WTC11 (cell line): ENCODE data around the gene KCNMA1. TPM values are rescaled to one million over a fixed set of nuclear protein-coding genes. Genes with fewer than 3 reads are reported as not detected.

Source experiments
- ATAC-seq: fragments of 200-7000 bp; cut with Tn5 transposase; 2 replicates; pipeline ENCODE4 v1.10.0; 2021; ENCODE audit warnings: mild to moderate bottlenecking, moderate library complexity
- CTCF ChIA-PET: fragments of 300-600 bp; sonication (Branson Sonifier 250); formaldehyde crosslinking; loops from one replicate; lab custom pipeline; 2021; ENCODE audit warnings: antibody characterized with exemption; lab: Charles Lee
- POLR2A ChIA-PET: fragments of 350-600 bp; sonication (Branson Sonifier 250); formaldehyde crosslinking; loops from one replicate; lab custom pipeline; 2021; ENCODE audit warnings: antibody characterized with exemption; lab: Charles Lee
- DNase-seq: peaks from one replicate; pipeline ENCODE4 v3.0.0; 2021; ENCODE audit warnings: low spot score
- H3K27ac Mint-ChIP-seq: 2 replicates; pipeline ENCODE4 v1.8.0; 2021; ENCODE audit warnings: mixed read lengths
- H3K27me3 Mint-ChIP-seq: 2 replicates; pipeline ENCODE4 v1.8.0; 2021; ENCODE audit warnings: low read depth, mild to moderate bottlenecking, moderate library complexity, mixed read lengths
- H3K36me3 Mint-ChIP-seq: 2 replicates; pipeline ENCODE4 v1.8.0; 2021; ENCODE audit warnings: mixed read lengths
- H3K4me1 Mint-ChIP-seq: 2 replicates; pipeline ENCODE4 v1.8.0; 2022; ENCODE audit warnings: mixed read lengths
- H3K4me3 Mint-ChIP-seq: 2 replicates; pipeline ENCODE4 v1.8.0; 2021; ENCODE audit warnings: mild to moderate bottlenecking, moderate library complexity, mixed read lengths
- H3K9me3 Mint-ChIP-seq: 2 replicates; pipeline ENCODE4 v1.8.0; 2021; ENCODE audit warnings: mixed read lengths
- ESRRA ChIP-seq: sonication (generic); formaldehyde crosslinking; IDR thresholded peaks from 2 replicates; pipeline ENCODE4 v1.8.1; 2022; ENCODE audit warnings: mild to moderate bottlenecking, missing genetic modification reagents, borderline replicate concordance
- FOXJ3 ChIP-seq: sonication (generic); formaldehyde crosslinking; IDR thresholded peaks from 2 replicates; pipeline ENCODE4 v1.9.0; 2021; ENCODE audit warnings: missing genetic modification reagents, mild to moderate bottlenecking, borderline replicate concordance
- HMGA2 ChIP-seq: fragments of 250-450 bp; sonication (Bioruptor Pico); IDR thresholded peaks from 2 replicates; pipeline ENCODE4 v1.4.0; 2021; ENCODE audit warnings: mild to moderate bottlenecking, moderate library complexity
- JUN ChIP-seq: sonication (generic); formaldehyde crosslinking; IDR thresholded peaks from 2 replicates; pipeline ENCODE4 v1.8.0; 2023; ENCODE audit warnings: mild to moderate bottlenecking, missing genetic modification reagents
- MXD4 ChIP-seq: fragments of 250-450 bp; sonication (Bioruptor Pico); IDR thresholded peaks from 2 replicates; pipeline ENCODE4 v1.8.0; 2021; ENCODE audit warnings: mild to moderate bottlenecking, moderate library complexity, borderline replicate concordance
- NFATC4 ChIP-seq: fragments of 250-450 bp; sonication (Bioruptor Pico); IDR thresholded peaks from 2 replicates; pipeline ENCODE4 v1.9.0; 2021; ENCODE audit warnings: mild to moderate bottlenecking
- NFE2L1 ChIP-seq: sonication (generic); formaldehyde crosslinking; IDR thresholded peaks from 2 replicates; pipeline ENCODE4 v1.8.1; 2023; ENCODE audit warnings: missing genetic modification reagents
- NR1H2 ChIP-seq: sonication (generic); formaldehyde crosslinking; IDR thresholded peaks from 2 replicates; pipeline ENCODE4 v1.9.0; 2021; ENCODE audit warnings: mild to moderate bottlenecking, moderate library complexity, missing genetic modification reagents
- PRDM15 ChIP-seq: sonication (generic); formaldehyde crosslinking; IDR thresholded peaks from 2 replicates; pipeline ENCODE4 v1.8.0; 2022; ENCODE audit warnings: missing genetic modification reagents
- PREB ChIP-seq: sonication (generic); formaldehyde crosslinking; IDR thresholded peaks from 2 replicates; pipeline ENCODE4 v1.8.1; 2022; ENCODE audit warnings: mild to moderate bottlenecking, missing genetic modification reagents, moderate library complexity, borderline replicate concordance
- SMAD4 ChIP-seq: sonication (generic); formaldehyde crosslinking; IDR thresholded peaks from 2 replicates; pipeline ENCODE4 v1.8.0; 2022; ENCODE audit warnings: mild to moderate bottlenecking, missing genetic modification reagents
- TEAD1 ChIP-seq: sonication (generic); formaldehyde crosslinking; IDR thresholded peaks from 2 replicates; pipeline ENCODE4 v1.8.0; 2022; ENCODE audit warnings: mild to moderate bottlenecking, missing genetic modification reagents
- USF2 ChIP-seq: sonication (generic); formaldehyde crosslinking; IDR thresholded peaks from 2 replicates; pipeline ENCODE4 v1.8.1; 2023; ENCODE audit warnings: mild to moderate bottlenecking, missing genetic modification reagents, moderate library complexity
- ZMAT4 ChIP-seq: fragments of 250-450 bp; sonication (Bioruptor Pico); IDR thresholded peaks from 2 replicates; pipeline ENCODE4 v1.9.0; 2021; ENCODE audit warnings: mild to moderate bottlenecking
- ZNF121 ChIP-seq: sonication (generic); formaldehyde crosslinking; IDR thresholded peaks from 2 replicates; pipeline ENCODE4 v1.8.0; 2023; ENCODE audit warnings: missing genetic modification reagents
- ZNF232 ChIP-seq: sonication (generic); formaldehyde crosslinking; IDR thresholded peaks from 2 replicates; pipeline ENCODE4 v1.8.0; 2022; ENCODE audit warnings: mild to moderate bottlenecking, missing genetic modification reagents
- ZNF396 ChIP-seq: fragments of 250-450 bp; sonication (Bioruptor Pico); IDR thresholded peaks from 2 replicates; pipeline ENCODE4 v1.8.0; 2021; ENCODE audit warnings: mild to moderate bottlenecking, moderate library complexity, borderline replicate concordance
- total RNA-seq: library from RNA; stranded (reverse); gene quantifications from 3 replicates; pipeline ENCODE4 v1.2.3, GENCODE V29; 2021
- TF ChIP-seq, protein P1 (sequence below): sonication (generic); formaldehyde crosslinking; IDR thresholded peaks from 2 replicates; pipeline ENCODE4 v1.8.1; 2023; ENCODE audit warnings: mild to moderate bottlenecking, missing genetic modification reagents
- TF ChIP-seq, protein P2 (sequence below): fragments of 200-600 bp; IDR thresholded peaks from 2 replicates; pipeline ENCODE4 v1.8.0; 2022; ENCODE audit warnings: antibody characterized with exemption
- TF ChIP-seq, protein P3 (sequence below): fragments of 250-450 bp; sonication (Bioruptor Pico); IDR thresholded peaks from 2 replicates; pipeline ENCODE4 v1.9.0; 2021; ENCODE audit warnings: moderate library complexity, mild to moderate bottlenecking, inconsistent platforms, borderline replicate concordance

Gene KCNMA1
- total RNA-seq, 1 experiment from 2014 or later = 7.3 TPM

DNA sequence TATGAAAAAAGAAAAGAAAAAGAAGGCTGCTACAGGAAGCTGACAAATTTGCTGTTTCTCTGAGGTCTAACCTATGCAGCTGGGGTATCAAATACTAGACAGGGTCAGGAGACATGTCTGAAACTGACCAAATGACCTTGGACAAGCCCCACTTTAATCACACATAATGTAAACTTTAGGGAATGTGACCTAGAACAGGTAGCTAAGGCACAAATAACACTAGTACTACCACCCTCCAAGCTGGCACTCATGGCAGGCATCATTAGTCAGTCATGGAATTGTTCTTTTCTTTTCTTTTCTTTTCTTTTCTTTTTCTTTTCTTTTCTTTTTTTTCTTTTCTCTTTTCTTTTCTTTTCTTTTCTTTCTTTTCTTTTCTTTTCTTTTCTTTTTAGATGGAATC lies 250.4 kb downstream of the KCNMA1 start:
- peaks cover 41% of the 10 kb centered on the region for H3K4me1 Mint-ChIP-seq
- H3K36me3 Mint-ChIP-seq = no peaks in the 10 kb centered on the region
- ChIA-PET CTCF (interaction anchor here (0.6 to 1.9 kb wide), 3 partner anchors 152 to 324 kb away, joined by 3 to 4 read pairs (median 3); no protein-coding TSS in a partner anchor), POLR2A (no interaction called here)
- DNase-seq (no peak), ATAC-seq (no peak)
- H3K27ac Mint-ChIP-seq = no peak overlapping the region
- no peaks in the 10 kb centered on the region for H3K27me3 Mint-ChIP-seq
- no peak overlapping the region for H3K4me3 Mint-ChIP-seq
- TF ChIP-seq USF2 (CRISPR knock-in tag) (no peak), PRDM15 (no peak), ZNF121 (CRISPR knock-in tag) (no peak)
- TF ChIP-seq, protein P1, sequence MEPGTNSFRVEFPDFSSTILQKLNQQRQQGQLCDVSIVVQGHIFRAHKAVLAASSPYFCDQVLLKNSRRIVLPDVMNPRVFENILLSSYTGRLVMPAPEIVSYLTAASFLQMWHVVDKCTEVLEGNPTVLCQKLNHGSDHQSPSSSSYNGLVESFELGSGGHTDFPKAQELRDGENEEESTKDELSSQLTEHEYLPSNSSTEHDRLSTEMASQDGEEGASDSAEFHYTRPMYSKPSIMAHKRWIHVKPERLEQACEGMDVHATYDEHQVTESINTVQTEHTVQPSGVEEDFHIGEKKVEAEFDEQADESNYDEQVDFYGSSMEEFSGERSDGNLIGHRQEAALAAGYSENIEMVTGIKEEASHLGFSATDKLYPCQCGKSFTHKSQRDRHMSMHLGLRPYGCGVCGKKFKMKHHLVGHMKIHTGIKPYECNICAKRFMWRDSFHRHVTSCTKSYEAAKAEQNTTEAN (CRISPR knock-in tag) = no peak
- TF ChIP-seq, protein P2, sequence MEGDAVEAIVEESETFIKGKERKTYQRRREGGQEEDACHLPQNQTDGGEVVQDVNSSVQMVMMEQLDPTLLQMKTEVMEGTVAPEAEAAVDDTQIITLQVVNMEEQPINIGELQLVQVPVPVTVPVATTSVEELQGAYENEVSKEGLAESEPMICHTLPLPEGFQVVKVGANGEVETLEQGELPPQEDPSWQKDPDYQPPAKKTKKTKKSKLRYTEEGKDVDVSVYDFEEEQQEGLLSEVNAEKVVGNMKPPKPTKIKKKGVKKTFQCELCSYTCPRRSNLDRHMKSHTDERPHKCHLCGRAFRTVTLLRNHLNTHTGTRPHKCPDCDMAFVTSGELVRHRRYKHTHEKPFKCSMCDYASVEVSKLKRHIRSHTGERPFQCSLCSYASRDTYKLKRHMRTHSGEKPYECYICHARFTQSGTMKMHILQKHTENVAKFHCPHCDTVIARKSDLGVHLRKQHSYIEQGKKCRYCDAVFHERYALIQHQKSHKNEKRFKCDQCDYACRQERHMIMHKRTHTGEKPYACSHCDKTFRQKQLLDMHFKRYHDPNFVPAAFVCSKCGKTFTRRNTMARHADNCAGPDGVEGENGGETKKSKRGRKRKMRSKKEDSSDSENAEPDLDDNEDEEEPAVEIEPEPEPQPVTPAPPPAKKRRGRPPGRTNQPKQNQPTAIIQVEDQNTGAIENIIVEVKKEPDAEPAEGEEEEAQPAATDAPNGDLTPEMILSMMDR = no peak
- TF ChIP-seq, all 79 proteins: peak for 0
- H3K9me3 Mint-ChIP-seq = no peaks in the 10 kb centered on the region

DNA sequence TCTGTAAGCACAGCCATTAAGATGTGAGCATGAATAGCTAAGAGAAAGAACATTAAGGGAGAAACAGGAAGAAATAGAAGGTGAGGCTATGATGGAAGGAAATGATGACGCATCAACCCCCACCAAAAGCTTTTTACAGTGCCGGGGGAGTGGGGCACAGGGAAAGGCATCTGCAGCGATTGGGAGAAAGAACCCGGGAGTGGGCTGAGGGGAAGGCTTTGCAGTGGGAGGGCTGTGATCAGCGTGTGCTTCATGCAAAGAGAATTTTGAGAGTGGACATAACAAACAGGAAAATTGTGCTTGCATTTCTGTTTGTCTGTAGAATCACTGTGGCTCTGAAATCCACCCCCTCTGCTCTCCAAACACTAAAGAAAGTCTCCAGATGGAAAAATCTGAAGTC lies 250.8 kb downstream of the KCNMA1 start:
- Mint-ChIP-seq H3K36me3 (no peaks in the 10 kb centered on the region), H3K4me1 (peaks cover 41% of the 10 kb centered on the region), H3K9me3 (no peaks in the 10 kb centered on the region), H3K27ac (no peak overlapping the region), H3K4me3 (no peak overlapping the region), H3K27me3 (no peaks in the 10 kb centered on the region)
- ChIA-PET POLR2A (interaction anchor here (0.8 kb wide), 1 partner anchor 249 kb away, joined by 3 read pairs; no protein-coding TSS in a partner anchor), CTCF (interaction anchor here (0.6 to 1.9 kb wide), 3 partner anchors 153 to 325 kb away, joined by 3 to 4 read pairs (median 3); no protein-coding TSS in a partner anchor)
- no peak for ATAC-seq
- no peak for DNase-seq
- TF ChIP-seq NR1H2 (CRISPR knock-in tag) = no peak
- no peak for TF ChIP-seq ZMAT4
- TF ChIP-seq MXD4 (CRISPR knock-in tag) = no peak
- TF ChIP-seq ZNF232 (CRISPR knock-in tag) = no peak
- TF ChIP-seq ESRRA (CRISPR knock-in tag) = no peak
- TF ChIP-seq HMGA2 (CRISPR knock-in tag) = no peak
- TF ChIP-seq, protein P3, sequence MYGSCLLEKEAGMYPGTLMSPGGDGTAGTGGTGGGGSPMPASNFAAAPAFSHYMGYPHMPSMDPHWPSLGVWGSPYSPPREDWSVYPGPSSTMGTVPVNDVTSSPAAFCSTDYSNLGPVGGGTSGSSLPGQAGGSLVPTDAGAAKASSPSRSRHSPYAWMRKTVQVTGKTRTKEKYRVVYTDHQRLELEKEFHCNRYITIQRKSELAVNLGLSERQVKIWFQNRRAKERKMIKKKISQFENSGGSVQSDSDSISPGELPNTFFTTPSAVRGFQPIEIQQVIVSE (CRISPR knock-in tag) = no peak
- no peak for TF ChIP-seq NFE2L1 (CRISPR knock-in tag)
- no peak for TF ChIP-seq PREB (CRISPR knock-in tag)
- no peak for TF ChIP-seq JUN (CRISPR knock-in tag)
- TF ChIP-seq FOXJ3 (CRISPR knock-in tag) = no peak
- TF ChIP-seq USF2 (CRISPR knock-in tag) = no peak
- TF ChIP-seq ZNF396 (CRISPR knock-in tag) = no peak
- TF ChIP-seq SMAD4 = no peak
- no peak for TF ChIP-seq TEAD1 (CRISPR knock-in tag)
- no peak for TF ChIP-seq NFATC4 (CRISPR knock-in tag)
- TF ChIP-seq PRDM15 = no peak
